Osteocyte (in vitro differentiated cells): ENCODE data around the gene PDCD11. TPM values are rescaled to one million over a fixed set of nuclear protein-coding genes. Genes with fewer than 3 reads are reported as not detected.
"Not testable (repeated sequence)": the region's sequence is repeated elsewhere in the genome, so short reads cannot be mapped to it uniquely, and the experiment has no call there.

Source experiments
- DNase-seq: peaks from one replicate; pipeline ENCODE4 v3.0.0; 2021; ENCODE audit warnings: mixed read lengths; ENCODE audit not compliant: unreplicated experiment; ENCODE audit errors: extremely low spot score
- H3K27ac Mint-ChIP-seq: one replicate; pipeline ENCODE4 v1.8.0; 2021; ENCODE audit warnings: mild to moderate bottlenecking, mixed read lengths; ENCODE audit not compliant: unreplicated experiment
- H3K27me3 Mint-ChIP-seq: one replicate; pipeline ENCODE4 v1.8.0; 2021; ENCODE audit warnings: mixed read lengths; ENCODE audit not compliant: unreplicated experiment
- H3K36me3 Mint-ChIP-seq: one replicate; pipeline ENCODE4 v1.8.0; 2021; ENCODE audit warnings: mixed read lengths; ENCODE audit not compliant: unreplicated experiment
- H3K4me1 Mint-ChIP-seq: one replicate; pipeline ENCODE4 v1.8.0; 2021; ENCODE audit warnings: mixed read lengths; ENCODE audit not compliant: unreplicated experiment
- H3K4me3 Mint-ChIP-seq: one replicate; pipeline ENCODE4 v1.8.0; 2021; ENCODE audit warnings: mild to moderate bottlenecking, moderate library complexity, mixed read lengths; ENCODE audit not compliant: unreplicated experiment
- H3K9me3 Mint-ChIP-seq: one replicate; pipeline ENCODE4 v1.8.0; 2021; ENCODE audit warnings: mixed read lengths; ENCODE audit not compliant: unreplicated experiment
- long read RNA-seq: library from polyadenylated mRNA; unstranded; transcript quantifications from one replicate; pipeline ENCODE4 v2.0.0, GENCODE V29; 2021
- total RNA-seq: library from RNA; stranded (reverse); gene quantifications from 2 replicates; pipeline ENCODE4 v1.2.1, GENCODE V29; 2021
- TF ChIP-seq, protein P1 (sequence below): fragments of 200-600 bp; sonication (generic); IDR thresholded peaks from 2 replicates; pipeline ENCODE4 v1.5.0; 2021; ENCODE audit warnings: antibody characterized with exemption, mild to moderate bottlenecking, moderate library complexity

The PDCD11 gene
- total RNA-seq: 32.6 and 35.3 TPM in 2 replicates
- long read RNA-seq, partial matches to known transcripts: 61 of 69 reads
- long read RNA-seq, other reads (novel, unspliced or antisense): 7 of 69 reads

GRCh38 chr10:103396067-103396788 is at the start of gene PDCD11, which contains the start of gene ATP5MK:
Gene PDCD11, plus strand, starts transcription at chr10:103396626. Its CDS starts 1,801 bp downstream, at chr10:103398427.
Gene ATP5MK, minus strand, starts transcription at chr10:103396475. Its CDS starts 4,018 bp downstream, at chr10:103392457.
- Mint-ChIP-seq H3K27ac (peak within 1 kb of the TSS; percentile 95), H3K4me3 (peak within 1 kb of the TSS; percentile 97), H3K27me3 (no peaks in the 10 kb centered on the region), H3K4me1 (peaks cover 49% of the 10 kb centered on the region), H3K9me3 (no peaks in the 10 kb centered on the region), H3K36me3 (peaks cover 22% of the 10 kb centered on the region)
- peak; percentile 97 for DNase-seq
- TF ChIP-seq, protein P1, sequence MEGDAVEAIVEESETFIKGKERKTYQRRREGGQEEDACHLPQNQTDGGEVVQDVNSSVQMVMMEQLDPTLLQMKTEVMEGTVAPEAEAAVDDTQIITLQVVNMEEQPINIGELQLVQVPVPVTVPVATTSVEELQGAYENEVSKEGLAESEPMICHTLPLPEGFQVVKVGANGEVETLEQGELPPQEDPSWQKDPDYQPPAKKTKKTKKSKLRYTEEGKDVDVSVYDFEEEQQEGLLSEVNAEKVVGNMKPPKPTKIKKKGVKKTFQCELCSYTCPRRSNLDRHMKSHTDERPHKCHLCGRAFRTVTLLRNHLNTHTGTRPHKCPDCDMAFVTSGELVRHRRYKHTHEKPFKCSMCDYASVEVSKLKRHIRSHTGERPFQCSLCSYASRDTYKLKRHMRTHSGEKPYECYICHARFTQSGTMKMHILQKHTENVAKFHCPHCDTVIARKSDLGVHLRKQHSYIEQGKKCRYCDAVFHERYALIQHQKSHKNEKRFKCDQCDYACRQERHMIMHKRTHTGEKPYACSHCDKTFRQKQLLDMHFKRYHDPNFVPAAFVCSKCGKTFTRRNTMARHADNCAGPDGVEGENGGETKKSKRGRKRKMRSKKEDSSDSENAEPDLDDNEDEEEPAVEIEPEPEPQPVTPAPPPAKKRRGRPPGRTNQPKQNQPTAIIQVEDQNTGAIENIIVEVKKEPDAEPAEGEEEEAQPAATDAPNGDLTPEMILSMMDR: peak; percentile 31

DNA sequence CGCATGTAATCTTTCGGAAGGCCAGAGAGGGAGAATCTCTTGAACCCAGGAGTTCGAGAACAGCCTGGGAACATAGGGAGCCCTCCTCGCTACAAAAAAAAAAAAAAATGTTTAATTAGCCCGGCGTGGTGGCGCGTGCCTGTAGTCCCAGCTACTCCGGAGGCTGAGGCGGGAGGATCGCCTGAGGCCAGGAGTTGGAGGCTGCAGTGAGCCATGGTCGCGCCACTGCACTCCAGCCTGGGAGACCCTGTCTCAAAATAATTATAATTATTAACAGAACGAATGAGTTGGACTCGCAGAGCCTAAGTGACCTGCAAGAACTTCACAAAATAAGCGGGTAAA is 46.3 kb upstream of the PDCD11 start:
- H3K4me3 Mint-ChIP-seq: peak overlapping the region; percentile 95
- no peaks in the 10 kb centered on the region for H3K9me3 Mint-ChIP-seq
- no peak for DNase-seq
- TF ChIP-seq, protein P1: no peak
- peaks cover 13% of the 10 kb centered on the region for H3K4me1 Mint-ChIP-seq
- H3K27ac Mint-ChIP-seq: peak overlapping the region; percentile 93
- H3K36me3 Mint-ChIP-seq: peaks cover 12% of the 10 kb centered on the region
- no peaks in the 10 kb centered on the region for H3K27me3 Mint-ChIP-seq

DNA sequence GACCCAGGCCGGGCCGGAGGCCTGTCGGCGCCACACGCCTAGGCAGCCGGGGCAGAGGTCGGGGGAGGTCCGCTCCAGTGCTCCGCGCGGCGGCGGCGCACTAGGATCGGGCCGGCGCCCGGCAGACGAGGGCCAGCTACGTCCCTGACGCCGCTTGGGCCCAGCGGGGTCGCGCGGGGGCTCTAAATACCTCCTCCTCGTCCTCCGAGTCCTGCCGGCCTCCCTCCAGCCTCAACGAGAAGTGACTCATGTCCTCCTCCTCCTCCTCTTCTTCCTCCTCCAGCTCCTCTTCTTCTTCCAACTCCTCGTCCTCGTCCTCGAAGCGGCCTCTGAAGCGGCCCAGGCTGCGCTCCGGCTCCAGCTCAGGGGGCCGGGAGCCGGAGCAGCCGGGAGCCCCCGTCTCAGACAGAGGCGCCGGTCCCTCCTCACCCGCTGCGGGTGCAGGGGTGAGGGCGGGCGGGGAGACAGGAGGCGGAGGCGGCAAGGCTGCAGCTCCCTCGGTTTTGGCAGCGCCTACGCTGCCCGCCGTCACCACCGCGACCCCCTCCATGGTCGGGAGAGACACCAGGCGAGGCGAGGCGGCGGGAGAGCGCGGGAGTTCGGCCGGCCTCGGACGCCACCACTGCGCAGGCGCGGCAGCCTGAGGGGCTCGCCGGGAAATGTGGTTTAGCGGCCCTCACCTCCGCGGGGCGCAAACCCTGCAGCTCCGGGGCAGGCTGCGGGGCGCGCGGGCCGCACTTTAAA is 45.7 kb upstream of the PDCD11 start, which contains the start of gene PCGF6:
TSS of gene PCGF6 (minus strand) at position 624 of the 744 bp plus-strand sequence. CDS start at position 550, 74 bp downstream.
- H3K27ac Mint-ChIP-seq: peak within 1 kb of the TSS; percentile 93
- H3K4me1 Mint-ChIP-seq: peaks cover 13% of the 10 kb centered on the region
- DNase-seq: peak; percentile 96
- TF ChIP-seq, protein P1: no peak
- H3K4me3 Mint-ChIP-seq: peak within 1 kb of the TSS; percentile 95
- H3K27me3 Mint-ChIP-seq: no peaks in the 10 kb centered on the region
- H3K36me3 Mint-ChIP-seq: peaks cover 12% of the 10 kb centered on the region
- no peaks in the 10 kb centered on the region for H3K9me3 Mint-ChIP-seq

- Mint-ChIP-seq H3K9me3 (no peaks in the 10 kb centered on the region), H3K27me3 (no peaks in the 10 kb centered on the region), H3K36me3 (peaks cover 2% of the 10 kb centered on the region), H3K4me3 (no peak overlapping the region), H3K4me1 (peaks cover 13% of the 10 kb centered on the region), H3K27ac (no peak overlapping the region)
- no peak for DNase-seq
- TF ChIP-seq, protein P1: no peak
These were observed 43.1 kb upstream of the PDCD11 start for GRCh38 chr10:103353281-103353680.

- DNase-seq, H3K4me1 Mint-ChIP-seq, H3K9me3 Mint-ChIP-seq, H3K4me3 Mint-ChIP-seq, H3K27ac Mint-ChIP-seq, H3K27me3 Mint-ChIP-seq, H3K36me3 Mint-ChIP-seq: not testable (repeated sequence)
These were observed 41.9 kb upstream of the PDCD11 start for GRCh38 chr10:103354567-103354966.
